Transverse colon (tissue), 3 donors: ENCODE results near the gene BCOR.

Source experiments
- CTCF ChIP-seq, 5 experiments: fragments of 200-600 bp in 3 of 5; fragments of 450-650 bp in 2 of 5; sonication (generic) in 3 of 5; IDR thresholded peaks; 1 replicate in 2 of 5; 2 replicates in 3 of 5; pipeline ENCODE4 v1.5.1; 2016 to 2017; ENCODE audit warnings: antibody characterized with exemption in 5 of 5, inconsistent platforms in 3 of 5, mild to moderate bottlenecking in 2 of 5, moderate library complexity in 1 of 5
- POLR2A ChIP-seq: fragments of 450-650 bp; IDR thresholded peaks from one replicate; pipeline ENCODE4 v1.6.1; 2016; ENCODE audit warnings: antibody characterized with exemption, mild to moderate bottlenecking, moderate library complexity

- TF ChIP-seq CTCF (IDR thresholded peaks at IDR 0.05): no peak
- no peak for TF ChIP-seq POLR2A
Measured at GRCh38 chrX:40072246-40072645, 25.5 kb downstream of the BCOR start.
